ENCODE measurements around the gene COL10A1.

The COL10A1 gene

GRCh38 chr6:116126032-116126431, at the start of gene COL10A1:
Gene COL10A1 (minus strand): TSS chr6:116126132. CDS start chr6:116125492, 640 bp downstream.
- no peak for DNase-seq (ENCODE audit: low read depth, low spot score)

GRCh38 chr6:116175344-116175743, 49.4 kb upstream of the COL10A1 start:
- no peak for DNase-seq (ENCODE audit: low read depth, low spot score)

GRCh38 chr6:116173928-116174327, 48.0 kb upstream of the COL10A1 start:
- DNase-seq (ENCODE audit: low read depth, low spot score), result no peak

GRCh38 chr6:116170358-116171057, 44.6 kb upstream of the COL10A1 start:
- DNase-seq (ENCODE audit: low read depth, low spot score), result no peak

GRCh38 chr6:116169880-116170279, 43.9 kb upstream of the COL10A1 start:
- DNase-seq (ENCODE audit: low read depth, low spot score), result no peak

GRCh38 chr6:116168148-116168547, 42.2 kb upstream of the COL10A1 start:
- DNase-seq (ENCODE audit: low read depth, low spot score), result no peak

- no peak for DNase-seq (ENCODE audit: low read depth, low spot score)
Observed at GRCh38 chr6:116166369-116166768, 40.4 kb upstream of the COL10A1 start.

GRCh38 chr6:116165596-116165995, 39.7 kb upstream of the COL10A1 start:
- no peak for DNase-seq (ENCODE audit: low read depth, low spot score)

GRCh38 chr6:116159782-116160524, 34.0 kb upstream of the COL10A1 start:
- no peak for DNase-seq (ENCODE audit: low read depth, low spot score)

GRCh38 chr6:116158641-116159040, 32.7 kb upstream of the COL10A1 start:
- no peak for DNase-seq (ENCODE audit: low read depth, low spot score)

- no peak for DNase-seq (ENCODE audit: low read depth, low spot score)
Observed at GRCh38 chr6:116157391-116157790, 31.5 kb upstream of the COL10A1 start.

GRCh38 chr6:116156405-116157326, 30.7 kb upstream of the COL10A1 start:
- no peak for DNase-seq (ENCODE audit: low read depth, low spot score)

GRCh38 chr6:116154887-116155286, 29.0 kb upstream of the COL10A1 start:
- no peak for DNase-seq (ENCODE audit: low read depth, low spot score)

GRCh38 chr6:116152620-116153019, 26.7 kb upstream of the COL10A1 start:
- DNase-seq (ENCODE audit: low read depth, low spot score), result no peak

GRCh38 chr6:116145803-116146675, 20.1 kb upstream of the COL10A1 start:
- DNase-seq (ENCODE audit: low read depth, low spot score), result no peak

- DNase-seq (ENCODE audit: low read depth, low spot score), result no peak
Observed at GRCh38 chr6:116144605-116145004, 18.7 kb upstream of the COL10A1 start.

GRCh38 chr6:116139917-116140316, 14.0 kb upstream of the COL10A1 start:
- DNase-seq (ENCODE audit: low read depth, low spot score), result no peak

- no peak for DNase-seq (ENCODE audit: low read depth, low spot score)
Observed at GRCh38 chr6:116136933-116137340, 11.0 kb upstream of the COL10A1 start.

- DNase-seq (ENCODE audit: low read depth, low spot score), result no peak
Observed at GRCh38 chr6:116136373-116136772, 10.4 kb upstream of the COL10A1 start.

- DNase-seq (ENCODE audit: low read depth, low spot score), result no peak
Observed at GRCh38 chr6:116133453-116133852, 7.5 kb upstream of the COL10A1 start.

Measured in activated CD4-positive, CD25-positive, alpha-beta regulatory T cell treated with anti-CD3 and anti-CD28 coated beads, Interleukin-2, amount 50 U/mL, for 16 hours (primary cell).